ENCODE results near the gene WNK2.
A peak's percentile ranks its signal among the peaks of the same experiment; 100 is the strongest.

WNK2 gene

GRCh38 chr9:93267091-93267541 lies 83.2 kb downstream of the WNK2 start:
- no peak for DNase-seq (ENCODE audit: low spot score)

- DNase-seq (ENCODE audit: low spot score), result peak; percentile 5
Observed at GRCh38 chr9:93267681-93268505, 84.0 kb downstream of the WNK2 start.

- peak; percentile 6 for DNase-seq (ENCODE audit: low spot score)
Observed at GRCh38 chr9:93268551-93269314, 84.8 kb downstream of the WNK2 start.

- no peak for DNase-seq (ENCODE audit: low spot score)
Observed at GRCh38 chr9:93270976-93271375, 87.0 kb downstream of the WNK2 start.

- DNase-seq (ENCODE audit: low spot score), result no peak
Observed at GRCh38 chr9:93276973-93277372, 93.0 kb downstream of the WNK2 start.

GRCh38 chr9:93278144-93278543 lies 94.2 kb downstream of the WNK2 start:
- DNase-seq (ENCODE audit: low spot score), result no peak

- DNase-seq (ENCODE audit: low spot score), result no peak
Observed at GRCh38 chr9:93280661-93281259, 96.8 kb downstream of the WNK2 start.

- no peak for DNase-seq (ENCODE audit: low spot score)
Observed at GRCh38 chr9:93286252-93287188, 102.6 kb downstream of the WNK2 start.

GRCh38 chr9:93287189-93287552 lies 103.2 kb downstream of the WNK2 start:
- DNase-seq (ENCODE audit: low spot score), result no peak

- DNase-seq (ENCODE audit: low spot score), result no peak
Observed at GRCh38 chr9:93287593-93287992, 103.7 kb downstream of the WNK2 start.

- peak; percentile 5 for DNase-seq (ENCODE audit: low spot score)
Observed at GRCh38 chr9:93288341-93288740, 104.4 kb downstream of the WNK2 start.

GRCh38 chr9:93288891-93289883 lies 105.2 kb downstream of the WNK2 start:
- peak; percentile 74 for DNase-seq (ENCODE audit: low spot score)

GRCh38 chr9:93290495-93291434 lies 106.8 kb downstream of the WNK2 start:
- peak; percentile 7 for DNase-seq (ENCODE audit: low spot score)

GRCh38 chr9:93291536-93292287 lies 107.8 kb downstream of the WNK2 start:
- no peak for DNase-seq (ENCODE audit: low spot score)

- DNase-seq (ENCODE audit: low spot score), result peak; percentile 16
Observed at GRCh38 chr9:93292288-93292615, 108.3 kb downstream of the WNK2 start.

- no peak for DNase-seq (ENCODE audit: low spot score)
Observed at GRCh38 chr9:93292664-93293328, 108.9 kb downstream of the WNK2 start.

GRCh38 chr9:93294011-93294410 lies 110.1 kb downstream of the WNK2 start:
- DNase-seq (ENCODE audit: low spot score), result peak; percentile 7

GRCh38 chr9:93295031-93295430 lies 111.1 kb downstream of the WNK2 start:
- DNase-seq (ENCODE audit: low spot score), result peak; percentile 16

All from AG08396 (cell line).